A673 (cell line): Measurements from ENCODE around the gene PPP2R2D.

ENCODE experiments used
- CTCF ChIP-seq: fragments of 300-800, 200-600 bp; sonication (generic); conservative IDR thresholded peaks from 2 replicates; pipeline ENCODE4 v1.5.1; 2017; ENCODE audit warnings: low read depth, mild to moderate bottlenecking, antibody characterized with exemption, low read length, moderate library complexity, mixed read lengths
- EZH2 ChIP-seq: fragments of 200-600 bp; sonication (generic); IDR thresholded peaks from 2 replicates; pipeline ENCODE4 v1.6.1; 2017; ENCODE audit warnings: borderline replicate concordance, low read depth, mild to moderate bottlenecking, mixed read lengths, antibody characterized with exemption, low read length; ENCODE audit not compliant: poor library complexity, severe bottlenecking

GRCh38 chr10:131868436-131868835 lies 32.4 kb upstream of the PPP2R2D start:
- TF ChIP-seq CTCF (no peak), EZH2 (no peak)
